Esophagus muscularis mucosa (tissue), 4 donors: ENCODE measurements around the gene AFP. TPM values are rescaled to one million over a fixed set of nuclear protein-coding genes. Genes with fewer than 3 reads are reported as not detected.

ENCODE experiments used
- DNase-seq: peaks from one replicate; pipeline ENCODE4 v3.0.0-alpha.2; 2017; ENCODE audit errors: extremely low spot score
- H3K27ac ChIP-seq, 4 donors: fragments of 200-600 bp; sonication (generic); replicated peaks in 1 of 4; 1 replicate in 3 of 4; 2 replicates in 1 of 4; pipeline ENCODE4 v1.5.1; 2016 to 2019; ENCODE audit warnings: mild to moderate bottlenecking in 1 of 4
- H3K27me3 ChIP-seq, 4 donors: fragments of 200-600 bp; sonication (generic); one replicate each; pipeline versions ENCODE4 v1.5.1 to v1.6.0; 2016 to 2019
- H3K36me3 ChIP-seq, 4 donors: fragments of 200-600 bp; sonication (generic); one replicate each; pipeline ENCODE4 v1.5.1; 2016 to 2019
- H3K4me1 ChIP-seq, 4 donors: fragments of 200-600 bp; sonication (generic); one replicate each; pipeline ENCODE4 v1.5.1; 2016 to 2019
- H3K4me3 ChIP-seq, 4 donors: fragments of 200-600 bp; sonication (generic); 1 replicate in 2 of 4; 2 replicates in 2 of 4; pipeline ENCODE4 v1.5.1; 2016 to 2019; ENCODE audit warnings: mild to moderate bottlenecking in 4 of 4, moderate library complexity in 1 of 4
- H3K9me3 ChIP-seq, 4 donors: fragments of 200-600 bp; sonication (generic); 1 replicate in 3 of 4; 2 replicates in 1 of 4; pipeline ENCODE4 v1.5.1; 2016 to 2019
- EP300 ChIP-seq: sonication (generic); formaldehyde crosslinking; IDR thresholded peaks from one replicate; pipeline ENCODE4 v1.6.1; 2017; ENCODE audit warnings: antibody characterized with exemption
- POLR2A ChIP-seq: fragments of 450-650 bp; IDR thresholded peaks from one replicate; pipeline ENCODE4 v1.6.1; 2017; ENCODE audit warnings: antibody characterized with exemption, moderate library complexity, mild to moderate bottlenecking, low read depth
- POLR2AphosphoS5 ChIP-seq, 2 donors: sonication (generic); formaldehyde crosslinking; IDR thresholded peaks; one replicate each; pipeline ENCODE4 v1.6.1; 2017; ENCODE audit warnings: antibody characterized with exemption in 2 of 2
- WGBS: methylation state at CpG from one replicate; pipeline ENCODE4 v1.1.5; 2018; 5-methylcytosine and 5-hydroxymethylcytosine counted together
- intact Hi-C: fragments of 100-400 bp; cut with DNase I; formaldehyde crosslinking; loops from one replicate; pipeline ENCODE4 v1.15.1; 2023
- total RNA-seq, 4 donors: library from RNA; depleted of rRNA; stranded (reverse); fragments of >200 nt; gene quantifications; one replicate each; pipeline versions ENCODE4 v1.1.0 to v1.2.1, GENCODE V29; 2016
- TF ChIP-seq, protein P1 (sequence below), 3 experiments: fragments of 200-600 bp in 2 of 3; fragments of 450-650 bp in 1 of 3; sonication (generic) in 2 of 3; IDR thresholded peaks; one replicate each; pipeline ENCODE4 v1.5.1; 2017 to 2019; ENCODE audit warnings: antibody characterized with exemption in 3 of 3, mild to moderate bottlenecking in 2 of 3, moderate library complexity in 1 of 3

The AFP gene
- total RNA-seq, 4 donors from 2014 or later = not detected

DNA sequence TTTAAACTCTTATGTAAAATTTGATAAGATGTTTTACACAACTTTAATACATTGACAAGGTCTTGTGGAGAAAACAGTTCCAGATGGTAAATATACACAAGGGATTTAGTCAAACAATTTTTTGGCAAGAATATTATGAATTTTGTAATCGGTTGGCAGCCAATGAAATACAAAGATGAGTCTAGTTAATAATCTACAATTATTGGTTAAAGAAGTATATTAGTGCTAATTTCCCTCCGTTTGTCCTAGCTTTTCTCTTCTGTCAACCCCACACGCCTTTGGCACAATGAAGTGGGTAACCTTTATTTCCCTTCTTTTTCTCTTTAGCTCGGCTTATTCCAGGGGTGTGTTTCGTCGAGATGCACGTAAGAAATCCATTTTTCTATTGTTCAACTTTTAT is 32.0 kb upstream of the AFP start, which contains the start of gene ALB:
Gene ALB, plus strand, starts transcription at position 246 of the 400 bp plus-strand sequence. Its CDS starts 41 bp downstream, at position 287.
- Histone ChIP-seq H3K4me1 (no peaks in the 10 kb centered on the region), H3K9me3 (no peaks in the 10 kb centered on the region), H3K27ac (no peak within 1 kb of the TSS), H3K36me3 (no peaks in the 10 kb centered on the region), H3K4me3 (no peak within 1 kb of the TSS), H3K27me3 (no peaks in the 10 kb centered on the region)
- no peak for DNase-seq
- WGBS = 85% methylated on average over 7 of the region's 7 CpGs
- intact Hi-C loops = no loop called here
- TF ChIP-seq, protein P1, sequence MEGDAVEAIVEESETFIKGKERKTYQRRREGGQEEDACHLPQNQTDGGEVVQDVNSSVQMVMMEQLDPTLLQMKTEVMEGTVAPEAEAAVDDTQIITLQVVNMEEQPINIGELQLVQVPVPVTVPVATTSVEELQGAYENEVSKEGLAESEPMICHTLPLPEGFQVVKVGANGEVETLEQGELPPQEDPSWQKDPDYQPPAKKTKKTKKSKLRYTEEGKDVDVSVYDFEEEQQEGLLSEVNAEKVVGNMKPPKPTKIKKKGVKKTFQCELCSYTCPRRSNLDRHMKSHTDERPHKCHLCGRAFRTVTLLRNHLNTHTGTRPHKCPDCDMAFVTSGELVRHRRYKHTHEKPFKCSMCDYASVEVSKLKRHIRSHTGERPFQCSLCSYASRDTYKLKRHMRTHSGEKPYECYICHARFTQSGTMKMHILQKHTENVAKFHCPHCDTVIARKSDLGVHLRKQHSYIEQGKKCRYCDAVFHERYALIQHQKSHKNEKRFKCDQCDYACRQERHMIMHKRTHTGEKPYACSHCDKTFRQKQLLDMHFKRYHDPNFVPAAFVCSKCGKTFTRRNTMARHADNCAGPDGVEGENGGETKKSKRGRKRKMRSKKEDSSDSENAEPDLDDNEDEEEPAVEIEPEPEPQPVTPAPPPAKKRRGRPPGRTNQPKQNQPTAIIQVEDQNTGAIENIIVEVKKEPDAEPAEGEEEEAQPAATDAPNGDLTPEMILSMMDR (IDR thresholded peaks at IDR 0.05) = no peak
- no peak for TF ChIP-seq POLR2A
- no peak for TF ChIP-seq POLR2AphosphoS5 (IDR thresholded peaks at IDR 0.05)
- TF ChIP-seq EP300 = no peak

DNA sequence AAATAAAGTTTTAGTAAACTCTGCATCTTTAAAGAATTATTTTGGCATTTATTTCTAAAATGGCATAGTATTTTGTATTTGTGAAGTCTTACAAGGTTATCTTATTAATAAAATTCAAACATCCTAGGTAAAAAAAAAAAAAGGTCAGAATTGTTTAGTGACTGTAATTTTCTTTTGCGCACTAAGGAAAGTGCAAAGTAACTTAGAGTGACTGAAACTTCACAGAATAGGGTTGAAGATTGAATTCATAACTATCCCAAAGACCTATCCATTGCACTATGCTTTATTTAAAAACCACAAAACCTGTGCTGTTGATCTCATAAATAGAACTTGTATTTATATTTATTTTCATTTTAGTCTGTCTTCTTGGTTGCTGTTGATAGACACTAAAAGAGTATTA is 31.6 kb upstream of the AFP start:
- no peak for DNase-seq
- Histone ChIP-seq H3K4me1 (no peaks in the 10 kb centered on the region), H3K9me3 (no peaks in the 10 kb centered on the region), H3K36me3 (no peaks in the 10 kb centered on the region), H3K4me3 (no peak overlapping the region), H3K27me3 (no peaks in the 10 kb centered on the region), H3K27ac (no peak overlapping the region)
- intact Hi-C loops = no loop called here
- 98% methylated on average over 1 of the region's 1 CpG for WGBS
- TF ChIP-seq, protein P1 (IDR thresholded peaks at IDR 0.05) = no peak
- TF ChIP-seq EP300 (no peak), POLR2A (no peak), POLR2AphosphoS5 (IDR thresholded peaks at IDR 0.05) (no peak)

DNA sequence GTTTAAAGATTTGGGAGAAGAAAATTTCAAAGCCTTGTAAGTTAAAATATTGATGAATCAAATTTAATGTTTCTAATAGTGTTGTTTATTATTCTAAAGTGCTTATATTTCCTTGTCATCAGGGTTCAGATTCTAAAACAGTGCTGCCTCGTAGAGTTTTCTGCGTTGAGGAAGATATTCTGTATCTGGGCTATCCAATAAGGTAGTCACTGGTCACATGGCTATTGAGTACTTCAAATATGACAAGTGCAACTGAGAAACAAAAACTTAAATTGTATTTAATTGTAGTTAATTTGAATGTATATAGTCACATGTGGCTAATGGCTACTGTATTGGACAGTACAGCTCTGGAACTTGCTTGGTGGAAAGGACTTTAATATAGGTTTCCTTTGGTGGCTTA is 30.9 kb upstream of the AFP start:
- H3K36me3 ChIP-seq = no peaks in the 10 kb centered on the region
- H3K9me3 ChIP-seq = no peaks in the 10 kb centered on the region
- DNase-seq = no peak
- intact Hi-C loops = no loop called here
- TF ChIP-seq EP300 = no peak
- no peak for TF ChIP-seq POLR2A
- TF ChIP-seq POLR2AphosphoS5 (IDR thresholded peaks at IDR 0.05) = no peak
- TF ChIP-seq, protein P1 (IDR thresholded peaks at IDR 0.05) = no peak
- no peak overlapping the region for H3K27ac ChIP-seq
- H3K27me3 ChIP-seq = no peaks in the 10 kb centered on the region
- 85% methylated on average over 2 of the region's 2 CpGs for WGBS
- no peaks in the 10 kb centered on the region for H3K4me1 ChIP-seq
- no peak overlapping the region for H3K4me3 ChIP-seq

DNA sequence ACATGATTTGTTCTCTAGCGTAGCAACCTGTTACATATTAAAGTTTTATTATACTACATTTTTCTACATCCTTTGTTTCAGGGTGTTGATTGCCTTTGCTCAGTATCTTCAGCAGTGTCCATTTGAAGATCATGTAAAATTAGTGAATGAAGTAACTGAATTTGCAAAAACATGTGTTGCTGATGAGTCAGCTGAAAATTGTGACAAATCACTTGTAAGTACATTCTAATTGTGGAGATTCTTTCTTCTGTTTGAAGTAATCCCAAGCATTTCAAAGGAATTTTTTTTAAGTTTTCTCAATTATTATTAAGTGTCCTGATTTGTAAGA is 29.5 kb upstream of the AFP start:
- H3K27me3 ChIP-seq = no peaks in the 10 kb centered on the region
- TF ChIP-seq EP300 (no peak), POLR2AphosphoS5 (IDR thresholded peaks at IDR 0.05) (no peak), POLR2A (no peak)
- TF ChIP-seq, protein P1 (IDR thresholded peaks at IDR 0.05) = no peak
- no peaks in the 10 kb centered on the region for H3K9me3 ChIP-seq
- no peak for DNase-seq
- intact Hi-C loops = no loop called here
- no peaks in the 10 kb centered on the region for H3K36me3 ChIP-seq
- 96% methylated on average over 1 of the region's 1 CpG for WGBS
- no peak overlapping the region for H3K27ac ChIP-seq
- H3K4me1 ChIP-seq = no peaks in the 10 kb centered on the region
- no peak overlapping the region for H3K4me3 ChIP-seq

DNA sequence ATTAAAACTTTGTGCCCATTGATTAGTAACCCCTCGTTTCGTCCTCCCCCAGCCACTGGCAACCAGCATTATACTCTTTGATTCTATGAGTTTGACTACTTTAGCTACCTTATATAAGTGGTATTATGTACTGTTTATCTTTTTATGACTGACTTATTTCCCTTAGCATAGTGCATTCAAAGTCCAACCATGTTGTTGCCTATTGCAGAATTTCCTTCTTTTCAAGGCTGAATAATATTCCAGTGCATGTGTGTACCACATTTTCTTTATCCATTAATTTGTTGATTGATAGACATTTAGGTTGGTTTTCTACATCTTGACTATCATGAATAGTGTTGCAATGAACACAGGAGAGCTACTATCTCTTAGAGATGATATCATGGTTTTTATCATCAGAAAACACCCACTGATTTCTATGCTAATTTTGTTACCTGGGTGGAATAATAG is 28.8 kb upstream of the AFP start:
- intact Hi-C loops = no loop called here
- 82% methylated on average over 2 of the region's 2 CpGs for WGBS

More for the DNA sequence above, 28.8 kb upstream of the AFP start:
- no peak for DNase-seq
- Histone ChIP-seq H3K4me3 (no peak overlapping the region), H3K36me3 (no peaks in the 10 kb centered on the region), H3K9me3 (no peaks in the 10 kb centered on the region), H3K27ac (no peak overlapping the region), H3K27me3 (no peaks in the 10 kb centered on the region), H3K4me1 (no peaks in the 10 kb centered on the region)
- TF ChIP-seq, protein P1 (IDR thresholded peaks at IDR 0.05) = no peak
- TF ChIP-seq POLR2AphosphoS5 (IDR thresholded peaks at IDR 0.05) = no peak
- no peak for TF ChIP-seq POLR2A
- TF ChIP-seq EP300 = no peak
